GM23338 (cell line): ENCODE measurements around the gene SPRED3. TPM values are rescaled to one million over a fixed set of nuclear protein-coding genes. Genes with fewer than 3 reads are reported as not detected.

Experiments used
- ATAC-seq: fragments of 200-7000 bp; cut with Tn5 transposase; 3 replicates; pipeline ENCODE4 v1.9.1; 2020
- DNase-seq: peaks from one replicate; pipeline ENCODE4 v3.0.0-alpha.2; 2015; ENCODE audit warnings: low spot score
- H2AFZ ChIP-seq: fragments of 200-600 bp; sonication (generic); 2 replicates; pipeline ENCODE4 v1.8.0; 2016; ENCODE audit warnings: antibody characterized with exemption, mild to moderate bottlenecking, moderate library complexity
- H3F3A ChIP-seq: fragments of 200-600 bp; sonication (generic); replicated peaks from 2 replicates; pipeline ENCODE4 v1.8.0; 2017; ENCODE audit warnings: antibody characterized with exemption, mixed run types, low read depth
- H3K27ac ChIP-seq: fragments of 200-600 bp; sonication (generic); 2 replicates; pipeline ENCODE4 v1.6.1; 2016; ENCODE audit warnings: low read depth
- H3K27me3 ChIP-seq: fragments of 200-600 bp; sonication (generic); 2 replicates; pipeline ENCODE4 v1.8.0; 2016; ENCODE audit warnings: mild to moderate bottlenecking, mixed run types, moderate library complexity; ENCODE audit not compliant: insufficient read depth
- H3K36me3 ChIP-seq: fragments of 200-600 bp; sonication (generic); 2 replicates; pipeline ENCODE4 v1.8.0; 2016; ENCODE audit warnings: mild to moderate bottlenecking; ENCODE audit not compliant: insufficient read depth
- H3K4me1 ChIP-seq: fragments of 200-600 bp; sonication (generic); 2 replicates; pipeline ENCODE4 v1.8.0; 2016; ENCODE audit warnings: mild to moderate bottlenecking, moderate library complexity; ENCODE audit not compliant: insufficient read depth
- H3K4me2 ChIP-seq: fragments of 200-600 bp; sonication (generic); 2 replicates; pipeline ENCODE4 v1.7.1; 2017; ENCODE audit warnings: mixed run types
- H3K4me3 ChIP-seq: fragments of 200-600 bp; sonication (generic); 2 replicates; pipeline ENCODE4 v1.6.1; 2016; ENCODE audit warnings: mixed run types
- H3K79me2 ChIP-seq: fragments of 200-600 bp; sonication (generic); replicated peaks from 2 replicates; pipeline ENCODE4 v1.8.0; 2017; ENCODE audit warnings: mild to moderate bottlenecking; ENCODE audit not compliant: insufficient read depth
- H3K9me2 ChIP-seq: fragments of 200-600 bp; sonication (generic); 2 replicates; pipeline ENCODE4 v1.8.0; 2017; ENCODE audit not compliant: insufficient read depth
- H4K20me1 ChIP-seq: fragments of 200-600 bp; sonication (generic); replicated peaks from 2 replicates; pipeline ENCODE4 v1.8.0; 2017; ENCODE audit warnings: mild to moderate bottlenecking; ENCODE audit not compliant: insufficient read depth
- H3K27ac Mint-ChIP-seq: 2 replicates; pipeline ENCODE4 v1.8.0; 2020; ENCODE audit warnings: inconsistent platforms, mild to moderate bottlenecking, moderate library complexity, mixed read lengths
- H3K27me3 Mint-ChIP-seq: 3 replicates; pipeline ENCODE4 v1.8.0; 2022; ENCODE audit warnings: low read depth, mild to moderate bottlenecking, moderate library complexity, mixed read lengths, inconsistent platforms; ENCODE audit not compliant: insufficient read depth, poor library complexity
- H3K36me3 Mint-ChIP-seq: 3 replicates; pipeline ENCODE4 v1.8.0; 2021; ENCODE audit warnings: low read depth, mild to moderate bottlenecking, inconsistent platforms, moderate library complexity, mixed read lengths
- H3K4me1 Mint-ChIP-seq: 3 replicates; pipeline ENCODE4 v1.8.0; 2020; ENCODE audit warnings: mild to moderate bottlenecking, inconsistent platforms, mixed read lengths
- H3K4me3 Mint-ChIP-seq: 3 replicates; pipeline ENCODE4 v1.8.0; 2021; ENCODE audit warnings: moderate library complexity, mild to moderate bottlenecking, inconsistent platforms, mixed read lengths
- H3K9me3 Mint-ChIP-seq: 3 replicates; pipeline ENCODE4 v1.8.0; 2020; ENCODE audit warnings: moderate library complexity, mild to moderate bottlenecking, inconsistent platforms, mixed read lengths
- CTCF ChIP-seq, 2 experiments: fragments of 200-600 bp in 1 of 2; sonication (generic) in 1 of 2; conservative IDR thresholded peaks; 2 replicates each; pipeline versions ENCODE4 v1.5.1 to v1.6.1; 2016 to 2017; ENCODE audit warnings: antibody characterized with exemption in 2 of 2, low read depth in 2 of 2, mild to moderate bottlenecking in 2 of 2, moderate library complexity in 1 of 2
- EZH2 ChIP-seq: fragments of 200-600 bp; sonication (generic); IDR thresholded peaks from one replicate; pipeline ENCODE4 v1.8.0; 2017; ENCODE audit warnings: antibody characterized with exemption, mild to moderate bottlenecking, low read depth; ENCODE audit not compliant: unreplicated experiment
- JUNB ChIP-seq: IDR thresholded peaks from one replicate; pipeline ENCODE4 v1.6.1; 2016; ENCODE audit warnings: antibody characterized with exemption; ENCODE audit not compliant: unreplicated experiment
- NANOG ChIP-seq: IDR thresholded peaks from 2 replicates; pipeline ENCODE4 v1.6.1; 2016; ENCODE audit warnings: antibody characterized with exemption, borderline replicate concordance
- POLR2AphosphoS5 ChIP-seq: IDR thresholded peaks from 2 replicates; pipeline ENCODE4 v1.6.1; 2016; ENCODE audit warnings: antibody characterized with exemption, low read depth
- ZNF331 ChIP-seq: fragments of 250-450 bp; sonication (Bioruptor Pico); IDR thresholded peaks from 2 replicates; pipeline ENCODE4 v1.5.0; 2020; ENCODE audit warnings: low read depth, mild to moderate bottlenecking, moderate library complexity
- polyA plus RNA-seq: library from polyadenylated mRNA; unstranded; fragments of >200 nt; fragmentation: Nextera tagmentation; extraction: Ambion mirVana; gene quantifications from 2 replicates; pipeline ENCODE4 v1.2.1, GENCODE V29; 2016
- total RNA-seq: library from RNA; depleted of rRNA; stranded (reverse); fragments of >200 nt; shearing (Covaris generic); gene quantifications from 2 replicates; pipeline ENCODE4 v1.2.3, GENCODE V29; 2014
- TF ChIP-seq, protein P1 (sequence below): fragments of 250-450 bp; sonication (Bioruptor Pico); IDR thresholded peaks from 2 replicates; pipeline ENCODE4 v1.5.0; 2020; ENCODE audit warnings: mild to moderate bottlenecking, moderate library complexity
- TF ChIP-seq, protein P2 (sequence below): IDR thresholded peaks from one replicate; pipeline ENCODE4 v1.6.1; 2018; ENCODE audit warnings: antibody characterized with exemption; ENCODE audit not compliant: unreplicated experiment

Gene SPRED3
- total and polyA plus RNA-seq, 2 experiments from 2014 or later, result 3.9 to 11.6 TPM

DNA sequence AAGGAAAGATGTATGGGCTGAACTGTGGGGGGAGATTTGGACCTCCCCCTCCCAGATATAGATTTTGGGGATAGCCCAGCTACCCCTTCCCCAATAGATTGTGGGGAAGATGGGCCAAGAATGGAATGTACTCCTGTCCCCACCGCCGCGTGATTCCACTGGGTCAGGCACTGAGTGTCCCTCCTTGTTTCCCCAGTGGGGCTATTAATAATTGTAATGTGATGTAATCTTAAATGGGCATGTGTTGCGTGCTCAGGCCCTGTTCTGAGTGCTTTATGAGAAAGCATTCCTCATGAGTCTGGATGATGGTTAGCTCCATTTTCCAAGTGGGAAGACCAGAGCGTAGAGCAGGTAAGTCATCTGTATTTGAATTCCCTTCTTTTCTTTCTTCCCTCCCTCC, 12.7 kb upstream of the SPRED3 start (continued):
- TF ChIP-seq CTCF (conservative IDR thresholded peaks at IDR 0.05; ENCODE audit: low read depth in 2 of 2), result no peak
- TF ChIP-seq EZH2, result no peak

DNA sequence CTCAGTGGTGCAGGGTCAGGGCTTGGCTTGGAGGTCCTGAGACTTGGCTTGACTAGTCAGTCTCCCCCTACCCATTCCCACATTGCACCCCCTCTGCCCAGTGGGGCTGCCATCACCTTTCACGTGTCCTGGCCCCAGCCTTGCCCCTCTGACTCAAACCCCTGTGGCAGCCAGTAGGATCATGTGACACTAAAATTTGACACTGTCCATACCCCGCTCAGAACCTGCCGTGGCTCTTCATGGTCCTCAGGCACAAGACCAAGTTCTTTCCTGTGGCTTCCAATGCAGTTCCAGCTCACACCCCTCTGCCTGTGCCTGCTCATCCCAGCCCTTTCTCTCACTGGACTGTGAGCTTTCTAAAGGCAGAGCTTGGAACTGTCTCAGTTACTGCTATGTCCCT, 11.9 kb upstream of the SPRED3 start:
- Histone ChIP-seq H3K4me3 (no peak overlapping the region), H3K4me2 (no peak overlapping the region), H3K27me3 (no peaks in the 10 kb centered on the region), H3K4me1 (peaks cover 10% of the 10 kb centered on the region; the same call in 1 of the 2 replicates), H3K36me3 (peaks cover 16% of the 10 kb centered on the region), H3K9me2 (no peaks in the 10 kb centered on the region), H3K79me2 (peaks cover 29% of the 10 kb centered on the region), H2AFZ (no peak overlapping the region), H3K27ac (no peak overlapping the region), H3F3A (no peaks in the 10 kb centered on the region), H4K20me1 (peaks cover 17% of the 10 kb centered on the region)
- TF ChIP-seq ZNF331 (CRISPR knock-in tag) (no peak), POLR2AphosphoS5 (no peak), CTCF (conservative IDR thresholded peaks at IDR 0.05; ENCODE audit: low read depth in 2 of 2) (no peak), JUNB (no peak), NANOG (no peak)
- TF ChIP-seq, protein P1, sequence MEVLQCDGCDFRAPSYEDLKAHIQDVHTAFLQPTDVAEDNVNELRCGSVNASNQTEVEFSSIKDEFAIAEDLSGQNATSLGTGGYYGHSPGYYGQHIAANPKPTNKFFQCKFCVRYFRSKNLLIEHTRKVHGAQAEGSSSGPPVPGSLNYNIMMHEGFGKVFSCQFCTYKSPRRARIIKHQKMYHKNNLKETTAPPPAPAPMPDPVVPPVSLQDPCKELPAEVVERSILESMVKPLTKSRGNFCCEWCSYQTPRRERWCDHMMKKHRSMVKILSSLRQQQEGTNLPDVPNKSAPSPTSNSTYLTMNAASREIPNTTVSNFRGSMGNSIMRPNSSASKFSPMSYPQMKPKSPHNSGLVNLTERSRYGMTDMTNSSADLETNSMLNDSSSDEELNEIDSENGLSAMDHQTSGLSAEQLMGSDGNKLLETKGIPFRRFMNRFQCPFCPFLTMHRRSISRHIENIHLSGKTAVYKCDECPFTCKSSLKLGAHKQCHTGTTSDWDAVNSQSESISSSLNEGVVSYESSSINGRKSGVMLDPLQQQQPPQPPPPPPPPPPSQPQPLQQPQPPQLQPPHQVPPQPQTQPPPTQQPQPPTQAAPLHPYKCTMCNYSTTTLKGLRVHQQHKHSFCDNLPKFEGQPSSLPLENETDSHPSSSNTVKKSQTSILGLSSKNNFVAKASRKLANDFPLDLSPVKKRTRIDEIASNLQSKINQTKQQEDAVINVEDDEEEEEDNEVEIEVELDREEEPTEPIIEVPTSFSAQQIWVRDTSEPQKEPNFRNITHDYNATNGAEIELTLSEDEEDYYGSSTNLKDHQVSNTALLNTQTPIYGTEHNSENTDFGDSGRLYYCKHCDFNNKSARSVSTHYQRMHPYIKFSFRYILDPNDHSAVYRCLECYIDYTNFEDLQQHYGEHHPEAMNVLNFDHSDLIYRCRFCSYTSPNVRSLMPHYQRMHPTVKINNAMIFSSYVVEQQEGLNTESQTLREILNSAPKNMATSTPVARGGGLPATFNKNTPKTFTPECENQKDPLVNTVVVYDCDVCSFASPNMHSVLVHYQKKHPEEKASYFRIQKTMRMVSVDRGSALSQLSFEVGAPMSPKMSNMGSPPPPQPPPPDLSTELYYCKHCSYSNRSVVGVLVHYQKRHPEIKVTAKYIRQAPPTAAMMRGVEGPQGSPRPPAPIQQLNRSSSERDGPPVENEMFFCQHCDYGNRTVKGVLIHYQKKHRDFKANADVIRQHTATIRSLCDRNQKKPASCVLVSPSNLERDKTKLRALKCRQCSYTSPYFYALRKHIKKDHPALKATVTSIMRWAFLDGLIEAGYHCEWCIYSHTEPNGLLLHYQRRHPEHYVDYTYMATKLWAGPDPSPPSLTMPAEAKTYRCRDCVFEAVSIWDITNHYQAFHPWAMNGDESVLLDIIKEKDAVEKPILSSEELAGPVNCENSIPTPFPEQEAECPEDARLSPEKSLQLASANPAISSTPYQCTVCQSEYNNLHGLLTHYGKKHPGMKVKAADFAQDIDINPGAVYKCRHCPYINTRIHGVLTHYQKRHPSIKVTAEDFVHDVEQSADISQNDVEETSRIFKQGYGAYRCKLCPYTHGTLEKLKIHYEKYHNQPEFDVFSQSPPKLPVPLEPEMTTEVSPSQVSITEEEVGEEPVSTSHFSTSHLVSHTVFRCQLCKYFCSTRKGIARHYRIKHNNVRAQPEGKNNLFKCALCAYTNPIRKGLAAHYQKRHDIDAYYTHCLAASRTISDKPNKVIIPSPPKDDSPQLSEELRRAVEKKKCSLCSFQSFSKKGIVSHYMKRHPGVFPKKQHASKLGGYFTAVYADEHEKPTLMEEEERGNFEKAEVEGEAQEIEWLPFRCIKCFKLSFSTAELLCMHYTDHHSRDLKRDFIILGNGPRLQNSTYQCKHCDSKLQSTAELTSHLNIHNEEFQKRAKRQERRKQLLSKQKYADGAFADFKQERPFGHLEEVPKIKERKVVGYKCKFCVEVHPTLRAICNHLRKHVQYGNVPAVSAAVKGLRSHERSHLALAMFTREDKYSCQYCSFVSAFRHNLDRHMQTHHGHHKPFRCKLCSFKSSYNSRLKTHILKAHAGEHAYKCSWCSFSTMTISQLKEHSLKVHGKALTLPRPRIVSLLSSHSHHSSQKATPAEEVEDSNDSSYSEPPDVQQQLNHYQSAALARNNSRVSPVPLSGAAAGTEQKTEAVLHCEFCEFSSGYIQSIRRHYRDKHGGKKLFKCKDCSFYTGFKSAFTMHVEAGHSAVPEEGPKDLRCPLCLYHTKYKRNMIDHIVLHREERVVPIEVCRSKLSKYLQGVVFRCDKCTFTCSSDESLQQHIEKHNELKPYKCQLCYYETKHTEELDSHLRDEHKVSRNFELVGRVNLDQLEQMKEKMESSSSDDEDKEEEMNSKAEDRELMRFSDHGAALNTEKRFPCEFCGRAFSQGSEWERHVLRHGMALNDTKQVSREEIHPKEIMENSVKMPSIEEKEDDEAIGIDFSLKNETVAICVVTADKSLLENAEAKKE (CRISPR knock-in tag), result no peak
- TF ChIP-seq, protein P2, sequence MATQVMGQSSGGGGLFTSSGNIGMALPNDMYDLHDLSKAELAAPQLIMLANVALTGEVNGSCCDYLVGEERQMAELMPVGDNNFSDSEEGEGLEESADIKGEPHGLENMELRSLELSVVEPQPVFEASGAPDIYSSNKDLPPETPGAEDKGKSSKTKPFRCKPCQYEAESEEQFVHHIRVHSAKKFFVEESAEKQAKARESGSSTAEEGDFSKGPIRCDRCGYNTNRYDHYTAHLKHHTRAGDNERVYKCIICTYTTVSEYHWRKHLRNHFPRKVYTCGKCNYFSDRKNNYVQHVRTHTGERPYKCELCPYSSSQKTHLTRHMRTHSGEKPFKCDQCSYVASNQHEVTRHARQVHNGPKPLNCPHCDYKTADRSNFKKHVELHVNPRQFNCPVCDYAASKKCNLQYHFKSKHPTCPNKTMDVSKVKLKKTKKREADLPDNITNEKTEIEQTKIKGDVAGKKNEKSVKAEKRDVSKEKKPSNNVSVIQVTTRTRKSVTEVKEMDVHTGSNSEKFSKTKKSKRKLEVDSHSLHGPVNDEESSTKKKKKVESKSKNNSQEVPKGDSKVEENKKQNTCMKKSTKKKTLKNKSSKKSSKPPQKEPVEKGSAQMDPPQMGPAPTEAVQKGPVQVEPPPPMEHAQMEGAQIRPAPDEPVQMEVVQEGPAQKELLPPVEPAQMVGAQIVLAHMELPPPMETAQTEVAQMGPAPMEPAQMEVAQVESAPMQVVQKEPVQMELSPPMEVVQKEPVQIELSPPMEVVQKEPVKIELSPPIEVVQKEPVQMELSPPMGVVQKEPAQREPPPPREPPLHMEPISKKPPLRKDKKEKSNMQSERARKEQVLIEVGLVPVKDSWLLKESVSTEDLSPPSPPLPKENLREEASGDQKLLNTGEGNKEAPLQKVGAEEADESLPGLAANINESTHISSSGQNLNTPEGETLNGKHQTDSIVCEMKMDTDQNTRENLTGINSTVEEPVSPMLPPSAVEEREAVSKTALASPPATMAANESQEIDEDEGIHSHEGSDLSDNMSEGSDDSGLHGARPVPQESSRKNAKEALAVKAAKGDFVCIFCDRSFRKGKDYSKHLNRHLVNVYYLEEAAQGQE, result no peak
- peaks cover 31% of the 10 kb centered on the region for H3K36me3 Mint-ChIP-seq
- H3K27me3 Mint-ChIP-seq, result peaks cover 15% of the 10 kb centered on the region
- ATAC-seq (no peak), DNase-seq (no peak)
- no peak overlapping the region for H3K27ac Mint-ChIP-seq
- no peaks in the 10 kb centered on the region; the same call in 2 of the 3 replicates for H3K9me3 Mint-ChIP-seq
- peaks cover 14% of the 10 kb centered on the region for H3K4me1 Mint-ChIP-seq
- peak overlapping the region; percentile 98 for H3K4me3 Mint-ChIP-seq
